ENCODE measurements around the gene DDX47.

DNA sequence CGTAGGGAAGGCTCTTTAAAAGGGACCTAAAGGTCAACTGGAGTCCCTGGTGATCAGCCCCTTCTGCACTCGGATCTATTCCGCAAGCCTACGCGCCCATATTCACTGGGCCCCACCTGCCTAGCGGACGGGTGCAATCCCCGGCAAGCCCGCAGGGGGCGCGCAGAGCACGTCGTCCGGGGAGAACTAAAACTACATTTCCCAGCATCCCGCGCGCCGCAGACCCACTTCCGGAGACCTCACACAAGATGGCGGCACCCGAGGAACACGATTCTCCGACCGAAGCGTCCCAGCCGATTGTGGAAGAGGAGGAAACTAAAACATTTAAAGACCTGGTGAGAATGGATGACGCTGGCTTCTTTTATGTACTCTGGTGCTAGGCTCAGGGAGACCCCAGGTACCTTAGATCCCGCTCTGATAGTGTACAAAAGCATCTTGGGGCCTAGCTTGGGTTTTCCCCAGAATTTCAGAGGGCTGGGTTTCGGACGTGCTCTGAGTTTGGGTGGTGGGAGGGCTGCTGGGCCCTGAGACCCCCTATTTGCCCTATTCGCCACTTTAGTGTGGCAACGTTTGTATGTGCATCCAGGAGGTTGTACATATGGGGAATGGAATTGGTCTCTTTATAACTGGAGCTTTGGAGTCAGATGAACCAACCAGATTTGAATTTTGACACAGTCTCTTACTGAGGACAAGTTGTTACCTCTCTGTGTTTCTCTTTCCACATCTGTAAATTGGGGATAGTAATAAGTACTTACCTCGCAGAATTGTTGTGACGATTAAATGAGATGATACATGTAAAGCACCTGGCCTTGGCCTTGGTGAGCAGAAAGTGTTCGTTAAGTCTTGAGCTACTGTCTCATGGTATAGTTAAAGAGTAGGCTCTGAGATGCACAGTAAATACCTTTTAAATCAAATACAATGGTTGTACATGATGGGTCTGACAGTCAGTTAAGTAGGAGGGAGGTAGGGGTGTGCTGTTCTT is at the start of gene DDX47:
- TF ChIP-seq, protein P1, sequence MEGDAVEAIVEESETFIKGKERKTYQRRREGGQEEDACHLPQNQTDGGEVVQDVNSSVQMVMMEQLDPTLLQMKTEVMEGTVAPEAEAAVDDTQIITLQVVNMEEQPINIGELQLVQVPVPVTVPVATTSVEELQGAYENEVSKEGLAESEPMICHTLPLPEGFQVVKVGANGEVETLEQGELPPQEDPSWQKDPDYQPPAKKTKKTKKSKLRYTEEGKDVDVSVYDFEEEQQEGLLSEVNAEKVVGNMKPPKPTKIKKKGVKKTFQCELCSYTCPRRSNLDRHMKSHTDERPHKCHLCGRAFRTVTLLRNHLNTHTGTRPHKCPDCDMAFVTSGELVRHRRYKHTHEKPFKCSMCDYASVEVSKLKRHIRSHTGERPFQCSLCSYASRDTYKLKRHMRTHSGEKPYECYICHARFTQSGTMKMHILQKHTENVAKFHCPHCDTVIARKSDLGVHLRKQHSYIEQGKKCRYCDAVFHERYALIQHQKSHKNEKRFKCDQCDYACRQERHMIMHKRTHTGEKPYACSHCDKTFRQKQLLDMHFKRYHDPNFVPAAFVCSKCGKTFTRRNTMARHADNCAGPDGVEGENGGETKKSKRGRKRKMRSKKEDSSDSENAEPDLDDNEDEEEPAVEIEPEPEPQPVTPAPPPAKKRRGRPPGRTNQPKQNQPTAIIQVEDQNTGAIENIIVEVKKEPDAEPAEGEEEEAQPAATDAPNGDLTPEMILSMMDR (conservative IDR thresholded peaks at IDR 0.05; ENCODE audit: low read depth, low read length): peak; percentile 95
- no peak for TF ChIP-seq EZH2 (IDR thresholded peaks at IDR 0.05; ENCODE audit: borderline replicate concordance, low read depth, low read length, poor library complexity, severe bottlenecking)
